ENCODE measurements around the gene TEX29. TPM values are rescaled to one million over a fixed set of nuclear protein-coding genes. Genes with fewer than 3 reads are reported as not detected.

The TEX29 gene
- total and polyA plus RNA-seq, 2 of the 4 experiments (the other 2 are of a cell fraction), result 0.46 TPM; not detected in 1

DNA sequence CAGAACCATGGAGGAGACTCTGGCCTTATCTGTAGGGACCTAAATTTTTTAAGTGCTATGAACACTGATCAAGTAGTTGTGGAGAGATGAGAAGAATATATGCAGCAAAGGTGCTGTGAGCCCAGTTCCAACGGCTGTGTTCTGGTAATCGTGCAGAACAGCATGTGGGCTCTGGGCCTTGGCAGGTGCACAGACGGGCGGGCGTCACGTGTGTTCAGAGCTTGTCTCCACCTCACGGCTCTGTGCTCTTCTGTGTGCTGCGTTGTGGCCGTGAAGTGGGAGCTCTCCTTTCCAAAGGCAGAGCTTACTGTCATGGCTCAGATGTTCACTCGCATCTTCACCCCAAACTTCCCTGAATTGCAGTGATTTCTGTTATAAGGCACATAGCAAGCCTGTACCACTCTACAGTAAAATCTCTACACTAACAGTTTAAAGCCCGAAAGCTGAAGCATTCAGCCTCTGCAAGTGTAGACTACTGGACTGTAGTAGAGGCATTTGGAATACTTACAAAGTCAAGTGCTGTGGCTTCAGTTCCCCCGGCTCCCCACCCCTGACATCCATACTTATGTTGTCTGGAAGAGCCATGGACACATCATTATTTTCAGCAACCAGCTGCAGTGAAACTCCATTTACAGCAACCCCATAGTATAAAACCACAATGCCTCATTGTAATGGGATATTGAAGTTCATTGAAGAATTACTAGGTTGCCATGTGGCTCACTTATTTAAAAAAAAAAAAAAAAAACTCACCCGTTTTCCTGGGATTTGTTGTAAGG, 27.5 kb upstream of the TEX29 start:
- no peaks in the 10 kb centered on the region for H3K9me3 ChIP-seq (ENCODE audit: control insufficient read depth, insufficient read depth, low read length)
- intact Hi-C loops (cut with micrococcal nuclease), result no loop called here
- peaks cover 9 to 13% of the 10 kb centered on the region in 2 experiments; a peak in 1 of 4 replicates for H3K79me1 ChIP-seq (ENCODE audit: low read depth in 1 of 2, low read length in 2 of 2)
- H2AK9ac ChIP-seq (replicated peaks; ENCODE audit: low read depth, low read length, poor library complexity), result no peak overlapping the region
- H3K18ac ChIP-seq (ENCODE audit: low read depth, low read length), result no peak overlapping the region
- no peak for DNase-seq
- no peak overlapping the region for H2BK20ac ChIP-seq (ENCODE audit: low read depth, low read length)
- H2BK15ac ChIP-seq (ENCODE audit: low read depth, low read length), result no peak overlapping the region
- no peak overlapping the region for H2BK5ac ChIP-seq (ENCODE audit: low read depth, low read length, poor library complexity, severe bottlenecking)
- no peak overlapping the region for H4K5ac ChIP-seq (ENCODE audit: low read depth, low read length)
- H4K20me1 ChIP-seq (ENCODE audit: insufficient read depth, low read length), result no peaks in the 10 kb centered on the region
- H3K27me3 ChIP-seq (ENCODE audit: control insufficient read depth, insufficient read depth, low read length), result no peaks in the 10 kb centered on the region
- H4K91ac ChIP-seq (ENCODE audit: insufficient read depth, low read depth, low read length), result no peak overlapping the region
- dilution Hi-C loops (cut with HindIII; ENCODE audit: low sequenced_read_pairs, unreplicated experiment), result no loop called here
- no peak overlapping the region for H4K8ac ChIP-seq (ENCODE audit: low read depth in 2 of 2, low read length in 2 of 2)
- no peak overlapping the region for H3K27ac ChIP-seq (ENCODE audit: insufficient read depth, low read length)
- CTCF ChIA-PET, result no interaction called here
- ATAC-seq (ENCODE audit: low read depth), result no peak
- H3K56ac ChIP-seq (ENCODE audit: extremely low read depth, insufficient read depth, low read length), result no peak overlapping the region
- no peak overlapping the region for H3K23ac ChIP-seq (ENCODE audit: low read depth, low read length)
- H3K4me3 ChIP-seq (ENCODE audit: insufficient read depth, low read depth, low read length), result no peak overlapping the region
- no TSS peak for BruUV-seq (replicated peaks)
- TF ChIP-seq CHD1 (IDR thresholded peaks at IDR 0.05; ENCODE audit: low read depth, low read length) (no peak), CEBPB (IDR thresholded peaks at IDR 0.05; ENCODE audit: low read depth, low read length) (no peak), POLR2A (IDR thresholded peaks at IDR 0.05; ENCODE audit: low read depth, low read length) (no peak), MAFK (IDR thresholded peaks at IDR 0.05; ENCODE audit: low read depth, low read length) (no peak), RFX5 (IDR thresholded peaks at IDR 0.05; ENCODE audit: low read depth, low read length) (no peak), NFE2L2 (IDR thresholded peaks at IDR 0.05; ENCODE audit: low read depth, low read length) (no peak), BHLHE40 (IDR thresholded peaks at IDR 0.05; ENCODE audit: low read depth, low read length) (no peak), MXI1 (IDR thresholded peaks at IDR 0.05; ENCODE audit: borderline replicate concordance, low read depth, low read length) (no peak), USF2 (IDR thresholded peaks at IDR 0.05; ENCODE audit: low read depth, low read length) (no peak), MAZ (IDR thresholded peaks at IDR 0.05; ENCODE audit: borderline replicate concordance, low read depth, low read length) (no peak), RAD21 (IDR thresholded peaks at IDR 0.05; ENCODE audit: low read length) (no peak), RCOR1 (IDR thresholded peaks at IDR 0.05; ENCODE audit: insufficient replicate concordance, low read length) (no peak), SMC3 (IDR thresholded peaks at IDR 0.05; ENCODE audit: low read depth, low read length) (no peak), CTCF (conservative IDR thresholded peaks at IDR 0.05; ENCODE audit: low read depth, low read length) (no peak), FOS (IDR thresholded peaks at IDR 0.05; ENCODE audit: low read depth, low read length) (no peak)
- TF ChIP-seq, protein P1, sequence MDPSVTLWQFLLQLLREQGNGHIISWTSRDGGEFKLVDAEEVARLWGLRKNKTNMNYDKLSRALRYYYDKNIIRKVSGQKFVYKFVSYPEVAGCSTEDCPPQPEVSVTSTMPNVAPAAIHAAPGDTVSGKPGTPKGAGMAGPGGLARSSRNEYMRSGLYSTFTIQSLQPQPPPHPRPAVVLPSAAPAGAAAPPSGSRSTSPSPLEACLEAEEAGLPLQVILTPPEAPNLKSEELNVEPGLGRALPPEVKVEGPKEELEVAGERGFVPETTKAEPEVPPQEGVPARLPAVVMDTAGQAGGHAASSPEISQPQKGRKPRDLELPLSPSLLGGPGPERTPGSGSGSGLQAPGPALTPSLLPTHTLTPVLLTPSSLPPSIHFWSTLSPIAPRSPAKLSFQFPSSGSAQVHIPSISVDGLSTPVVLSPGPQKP (IDR thresholded peaks at IDR 0.05; ENCODE audit: borderline replicate concordance, low read depth, low read length), result no peak
- no peaks in the 10 kb centered on the region for H3K4me1 ChIP-seq (ENCODE audit: control insufficient read depth, insufficient read depth, low read length)
- H3K36me3 ChIP-seq (ENCODE audit: control insufficient read depth, insufficient read depth, low read length), result peaks cover 30% of the 10 kb centered on the region
- no peak overlapping the region for H2AFZ ChIP-seq (replicated peaks; ENCODE audit: low read length, poor library complexity)
- no peak overlapping the region for H3K4me2 ChIP-seq (ENCODE audit: low read depth, low read length)
- WGBS, 2 experiments (ENCODE audit: extremely low coverage in 2 of 2, insufficient read length in 1 of 2), result 95% methylated on average over 7 of the region's 13 CpGs; no CpG with 5 or more reads in 1 of the 2 experiments
- in situ Hi-C loops (cut with MboI; ENCODE audit: low sequenced_read_pairs), result no loop called here
- no peak overlapping the region for H3K9ac ChIP-seq (ENCODE audit: low read depth, low read length)
- no peak overlapping the region for H2BK120ac ChIP-seq (ENCODE audit: low read depth, low read length)
- H3K4ac ChIP-seq (ENCODE audit: low read depth, low read length), result no peak overlapping the region
- H3K14ac ChIP-seq (replicated peaks; ENCODE audit: low read depth, low read length), result no peak overlapping the region
- H2AK5ac ChIP-seq (ENCODE audit: low read depth, low read length), result no peak overlapping the region
- H3K9me1 ChIP-seq (ENCODE audit: insufficient read depth, low read length), result peaks cover 5% of the 10 kb centered on the region; the same call in 1 of the 2 replicates
- POLR2A ChIA-PET (ENCODE audit: unreplicated experiment), result no interaction called here

All from IMR-90 (cell line).